Stomach smooth muscle (tissue), 2 donors: Measurements from ENCODE around the gene ROBO1.

Experiments
- H3K27ac ChIP-seq: one replicate; pipeline ENCODE4 v1.7.0; 2013; ENCODE audit warnings: mild to moderate bottlenecking, low read length, inconsistent platforms
- H3K27me3 ChIP-seq, 2 donors: one replicate each; pipeline ENCODE4 v1.7.0; 2013; ENCODE audit warnings: low read length in 2 of 2; ENCODE audit not compliant: insufficient read depth in 2 of 2, control insufficient read depth in 1 of 2
- H3K36me3 ChIP-seq, 2 donors: one replicate each; pipeline ENCODE4 v1.7.0; 2013; ENCODE audit warnings: low read length in 2 of 2; ENCODE audit not compliant: control insufficient read depth in 2 of 2, insufficient read depth in 2 of 2
- H3K4me1 ChIP-seq: one replicate; pipeline ENCODE4 v1.7.0; 2013; ENCODE audit warnings: low read length; ENCODE audit not compliant: control insufficient read depth, insufficient read depth
- H3K4me3 ChIP-seq, 2 donors: one replicate each; pipeline ENCODE4 v1.7.0; 2013; ENCODE audit warnings: low read length in 2 of 2
- H3K9ac ChIP-seq, 2 donors: one replicate each; pipeline ENCODE4 v1.7.0; 2013; ENCODE audit warnings: low read length in 2 of 2, mild to moderate bottlenecking in 1 of 2
- H3K9me3 ChIP-seq, 2 donors: one replicate each; pipeline ENCODE4 v1.7.0; 2013; ENCODE audit warnings: low read length in 2 of 2; ENCODE audit not compliant: control insufficient read depth in 2 of 2
- donor health status: healthy.
- donor health status: Pancreatic carcinoma.

The ROBO1 gene

DNA sequence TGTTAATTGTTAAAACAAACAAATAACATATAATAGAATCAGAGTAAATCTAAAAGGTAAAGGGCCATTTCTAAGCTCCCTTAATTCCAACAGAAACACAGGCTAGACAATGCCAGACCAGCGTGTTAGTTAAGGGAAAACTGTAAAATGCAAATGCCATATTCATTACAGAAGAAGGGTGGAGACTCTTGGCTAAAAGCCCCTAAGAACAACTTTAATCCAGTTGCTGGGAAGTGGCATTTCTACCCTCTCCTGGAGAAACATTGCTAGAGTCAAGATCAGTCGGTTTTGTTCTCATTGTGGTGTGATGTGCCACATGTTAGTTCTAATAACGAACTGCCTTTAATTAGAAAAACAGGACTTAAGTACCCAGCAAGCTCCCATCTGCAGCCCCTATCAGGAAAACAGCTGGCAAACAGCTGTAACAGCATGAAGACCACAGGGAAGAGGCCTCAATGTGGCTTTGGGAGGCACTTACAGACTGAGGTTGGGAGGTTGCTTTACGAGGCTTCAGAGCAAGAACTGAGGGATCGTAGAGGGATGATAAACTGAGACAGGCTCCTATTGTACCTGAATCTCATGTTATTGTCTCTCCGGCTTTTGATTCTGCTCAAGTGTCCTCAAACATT, 1134.8 kb downstream of the ROBO1 start:
- Histone ChIP-seq H3K9me3 (no peaks in the 10 kb centered on the region), H3K36me3 (peaks cover 0 to 16% of the 10 kb centered on the region in 2 donors), H3K27me3 (no peaks in the 10 kb centered on the region), H3K27ac (no peak overlapping the region), H3K4me3 (no peak overlapping the region), H3K9ac (no peak overlapping the region), H3K4me1 (no peaks in the 10 kb centered on the region)

DNA sequence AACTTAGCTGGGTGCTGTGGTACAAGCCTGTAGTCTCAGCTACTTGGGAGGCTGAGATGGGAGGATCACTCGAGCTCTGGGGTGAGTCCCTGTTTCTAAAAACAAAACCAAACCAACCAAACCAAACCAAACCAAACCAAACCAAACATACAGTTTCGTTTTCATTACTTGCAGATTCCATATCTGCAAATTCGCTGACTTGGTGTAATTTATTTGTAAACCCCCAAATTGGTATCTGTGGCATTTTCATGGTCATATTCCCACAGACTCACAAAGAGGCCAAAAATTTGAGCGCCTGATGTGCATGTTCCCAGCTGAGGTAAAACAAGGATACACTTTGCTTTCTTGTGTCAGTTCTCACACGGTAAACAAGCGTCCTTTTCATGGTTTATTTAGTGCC, 1138.3 kb downstream of the ROBO1 start:
- H3K36me3 ChIP-seq: peaks cover 4 to 28% of the 10 kb centered on the region in 2 donors
- H3K9me3 ChIP-seq: no peaks in the 10 kb centered on the region
- no peaks in the 10 kb centered on the region for H3K4me1 ChIP-seq
- H3K27me3 ChIP-seq: no peaks in the 10 kb centered on the region
- no peak overlapping the region for H3K9ac ChIP-seq
- H3K27ac ChIP-seq: no peak overlapping the region
- H3K4me3 ChIP-seq: no peak overlapping the region

DNA sequence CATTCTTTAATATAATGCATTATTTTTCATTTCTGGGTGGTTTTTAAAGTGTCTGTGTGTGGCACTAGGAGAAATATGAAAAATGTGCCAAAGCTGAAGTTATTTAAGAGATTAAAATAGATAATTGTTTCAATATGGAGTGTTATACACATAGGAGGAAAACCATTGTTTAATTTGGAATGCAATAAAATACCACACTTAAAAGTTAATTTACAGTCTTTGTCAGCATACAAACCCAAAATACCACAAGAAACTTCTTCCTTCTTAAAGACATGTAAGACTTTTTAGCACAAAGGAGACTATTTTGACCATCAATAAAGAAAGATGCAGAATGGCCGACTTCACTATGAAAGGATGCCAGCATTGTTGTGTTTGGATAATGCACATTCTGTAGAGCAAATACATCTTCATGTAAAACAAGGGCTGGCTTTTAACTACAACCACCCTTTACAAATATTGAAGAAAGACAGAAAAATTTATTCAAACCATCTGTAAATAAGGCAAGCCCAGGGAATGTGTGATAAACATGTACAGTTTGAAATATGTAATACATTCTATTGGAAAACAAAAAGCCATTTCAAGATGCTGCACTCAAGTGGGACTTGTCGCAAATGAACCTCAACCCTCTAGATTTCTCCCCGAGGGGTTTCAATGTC, 1146.6 kb downstream of the ROBO1 start:
- H3K9ac ChIP-seq: no peak overlapping the region
- no peaks in the 10 kb centered on the region for H3K27me3 ChIP-seq
- peaks cover 4 to 10% of the 10 kb centered on the region in 2 donors for H3K36me3 ChIP-seq
- no peak overlapping the region for H3K27ac ChIP-seq
- H3K4me3 ChIP-seq: no peak overlapping the region
- no peaks in the 10 kb centered on the region for H3K9me3 ChIP-seq
- H3K4me1 ChIP-seq: no peaks in the 10 kb centered on the region

DNA sequence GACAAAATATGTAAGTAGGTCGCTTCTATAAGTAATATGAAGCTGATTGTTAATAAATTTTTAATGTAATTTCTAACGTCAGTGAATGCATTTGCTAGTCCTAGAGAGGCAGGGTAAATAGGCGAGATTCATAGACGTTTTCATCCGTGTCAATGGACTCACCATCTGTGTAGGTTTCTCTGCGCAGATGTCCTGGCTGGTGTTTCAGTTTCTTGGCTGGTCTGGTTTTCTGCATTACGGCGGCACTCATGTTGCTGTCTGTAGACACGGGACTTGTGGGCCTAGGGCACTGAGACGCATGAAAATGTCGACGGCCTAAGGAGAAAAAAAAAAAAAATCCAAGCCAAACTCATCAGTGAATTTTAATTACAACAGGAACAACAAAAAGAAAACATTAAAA, 1153.3 kb downstream of the ROBO1 start:
- H3K27ac ChIP-seq: no peak overlapping the region
- H3K36me3 ChIP-seq: peaks cover 6 to 7% of the 10 kb centered on the region in 2 donors
- no peak overlapping the region for H3K9ac ChIP-seq
- no peaks in the 10 kb centered on the region for H3K4me1 ChIP-seq
- no peaks in the 10 kb centered on the region for H3K27me3 ChIP-seq
- no peaks in the 10 kb centered on the region for H3K9me3 ChIP-seq
- H3K4me3 ChIP-seq: no peak overlapping the region

DNA sequence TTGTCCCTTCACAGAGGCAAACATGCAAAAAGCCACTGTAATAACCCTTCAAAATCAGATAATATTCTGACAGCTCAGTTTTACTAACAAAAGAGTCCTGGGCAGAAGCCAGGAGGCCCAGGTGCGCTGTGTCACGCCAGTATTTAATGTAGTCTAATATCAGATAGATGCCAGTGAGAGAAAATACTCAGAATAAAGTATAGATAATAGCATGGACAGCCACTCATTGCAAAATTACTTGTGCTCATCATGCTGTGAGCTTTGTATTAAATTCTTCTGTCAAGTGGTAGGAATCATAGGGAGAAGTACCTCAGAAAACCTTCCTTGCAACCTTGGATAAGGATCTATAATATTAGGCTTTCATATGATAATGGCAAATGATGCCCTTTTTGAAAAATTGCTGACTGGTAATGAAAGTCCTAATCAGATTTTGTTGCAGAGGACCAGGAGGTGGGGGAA, 1154.3 kb downstream of the ROBO1 start:
- H3K27me3 ChIP-seq: no peaks in the 10 kb centered on the region
- peaks cover 6 to 7% of the 10 kb centered on the region in 2 donors for H3K36me3 ChIP-seq
- H3K4me1 ChIP-seq: no peaks in the 10 kb centered on the region
- H3K4me3 ChIP-seq: no peak overlapping the region
- no peak overlapping the region for H3K9ac ChIP-seq
- no peaks in the 10 kb centered on the region for H3K9me3 ChIP-seq
- H3K27ac ChIP-seq: no peak overlapping the region

DNA sequence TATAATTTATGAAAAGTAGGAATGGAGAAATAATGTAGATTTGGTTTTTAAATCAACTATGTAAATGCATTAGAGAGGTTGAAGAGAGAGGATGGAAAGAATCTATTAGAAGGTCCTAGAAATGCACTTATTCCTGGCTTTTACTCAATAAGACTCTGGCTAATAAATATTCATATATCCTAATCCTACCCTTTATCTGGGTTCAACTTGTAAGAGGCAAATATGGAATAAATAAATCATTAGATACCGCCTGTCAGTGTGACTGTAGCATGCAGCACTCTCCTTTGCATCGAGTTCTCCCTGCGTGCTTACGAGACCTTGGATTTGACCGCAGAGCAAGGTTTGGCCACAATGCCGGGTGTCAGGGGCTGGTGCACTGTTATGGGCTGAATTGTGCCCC, 1156.5 kb downstream of the ROBO1 start:
- peaks cover 7 to 10% of the 10 kb centered on the region in 2 donors for H3K36me3 ChIP-seq
- H3K27me3 ChIP-seq: no peaks in the 10 kb centered on the region
- no peaks in the 10 kb centered on the region for H3K9me3 ChIP-seq
- no peak overlapping the region for H3K4me3 ChIP-seq
- no peak overlapping the region for H3K27ac ChIP-seq
- no peak overlapping the region for H3K9ac ChIP-seq
- H3K4me1 ChIP-seq: no peaks in the 10 kb centered on the region

GRCh38 chr3:78610462-78611125, 1157.2 kb downstream of the ROBO1 start:
- no peak overlapping the region for H3K4me3 ChIP-seq
- no peaks in the 10 kb centered on the region for H3K4me1 ChIP-seq
- no peak overlapping the region for H3K27ac ChIP-seq
- no peak overlapping the region for H3K9ac ChIP-seq
- peaks cover 9 to 15% of the 10 kb centered on the region in 2 donors for H3K36me3 ChIP-seq
- no peaks in the 10 kb centered on the region for H3K9me3 ChIP-seq
- no peaks in the 10 kb centered on the region for H3K27me3 ChIP-seq

DNA sequence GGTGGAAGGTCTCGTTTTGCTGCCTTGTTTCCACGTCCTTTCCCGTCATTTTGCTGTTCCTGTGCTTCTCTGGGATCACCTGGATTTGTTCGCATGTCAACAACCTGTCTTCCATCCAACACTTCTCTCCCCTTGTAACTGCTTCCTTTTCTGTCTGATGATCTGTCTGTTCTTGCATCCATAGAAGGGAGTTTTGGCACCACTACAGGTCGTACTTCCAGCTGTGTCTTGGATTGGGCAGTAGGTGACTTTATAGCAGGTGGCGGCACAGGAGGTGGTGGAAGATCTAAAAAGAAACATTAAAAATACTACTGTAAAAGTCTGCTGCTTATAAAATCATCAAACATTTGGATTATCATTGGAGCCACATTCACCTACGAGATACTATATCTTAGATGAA, 1161.0 kb downstream of the ROBO1 start:
- Histone ChIP-seq H3K9ac (no peak overlapping the region), H3K27ac (no peak overlapping the region), H3K27me3 (no peaks in the 10 kb centered on the region), H3K9me3 (no peaks in the 10 kb centered on the region), H3K4me3 (no peak overlapping the region), H3K36me3 (peaks cover 7 to 11% of the 10 kb centered on the region in 2 donors), H3K4me1 (no peaks in the 10 kb centered on the region)

GRCh38 chr3:78605178-78605577, 1162.6 kb downstream of the ROBO1 start:
- no peak overlapping the region for H3K4me3 ChIP-seq
- H3K36me3 ChIP-seq: peaks cover 7 to 13% of the 10 kb centered on the region in 2 donors
- H3K27ac ChIP-seq: no peak overlapping the region
- no peaks in the 10 kb centered on the region for H3K4me1 ChIP-seq
- no peaks in the 10 kb centered on the region for H3K27me3 ChIP-seq
- H3K9ac ChIP-seq: no peak overlapping the region
- H3K9me3 ChIP-seq: no peaks in the 10 kb centered on the region

GRCh38 chr3:78604341-78604740, 1163.5 kb downstream of the ROBO1 start:
- Histone ChIP-seq H3K9ac (no peak overlapping the region), H3K27ac (no peak overlapping the region), H3K4me1 (no peaks in the 10 kb centered on the region), H3K36me3 (peaks cover 7 to 14% of the 10 kb centered on the region in 2 donors), H3K4me3 (no peak overlapping the region), H3K9me3 (no peaks in the 10 kb centered on the region), H3K27me3 (no peaks in the 10 kb centered on the region)

GRCh38 chr3:78601249-78601648, 1166.5 kb downstream of the ROBO1 start:
- Histone ChIP-seq H3K27ac (no peak overlapping the region), H3K9ac (no peak overlapping the region), H3K4me1 (no peaks in the 10 kb centered on the region), H3K4me3 (no peak overlapping the region), H3K9me3 (no peaks in the 10 kb centered on the region), H3K27me3 (no peaks in the 10 kb centered on the region), H3K36me3 (peaks cover 1 to 7% of the 10 kb centered on the region in 2 donors)
